Activated CD8-positive, alpha-beta memory T cell treated with anti-CD3 and anti-CD28 coated beads, Interleukin-2, amount 50 U/mL, for 4 hours (primary cell): ENCODE measurements around the gene CAMK1D.
"Not testable (repeated sequence)": the region's sequence is repeated elsewhere in the genome, so short reads cannot be mapped to it uniquely, and the experiment has no call there.

Experiments
- DNase-seq: peaks from one replicate; pipeline ENCODE4 v3.0.0-alpha.2; 2020

The CAMK1D gene

GRCh38 chr10:12340937-12341336 lies 8.4 kb upstream of the CAMK1D start:
- no peak for DNase-seq

DNA sequence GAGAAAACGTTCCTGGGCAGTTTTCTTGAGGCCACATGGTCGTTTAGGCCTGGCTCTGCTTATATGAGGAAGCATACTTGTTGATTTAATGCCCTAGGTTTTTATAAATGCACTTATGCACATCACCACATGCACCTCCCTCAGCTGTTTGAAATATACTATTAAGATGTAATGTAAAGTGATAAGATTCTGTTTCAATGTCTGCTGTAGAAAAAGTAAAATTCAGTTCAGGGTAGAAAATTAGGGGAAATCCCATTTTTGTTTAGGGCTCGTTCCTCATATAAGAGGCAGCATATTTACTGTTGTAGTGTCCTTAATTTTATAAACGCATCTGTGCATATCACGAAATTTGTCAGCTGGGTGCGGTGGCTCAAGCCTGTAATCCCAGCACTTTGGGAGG lies 7.8 kb upstream of the CAMK1D start:
- DNase-seq: no peak

DNA sequence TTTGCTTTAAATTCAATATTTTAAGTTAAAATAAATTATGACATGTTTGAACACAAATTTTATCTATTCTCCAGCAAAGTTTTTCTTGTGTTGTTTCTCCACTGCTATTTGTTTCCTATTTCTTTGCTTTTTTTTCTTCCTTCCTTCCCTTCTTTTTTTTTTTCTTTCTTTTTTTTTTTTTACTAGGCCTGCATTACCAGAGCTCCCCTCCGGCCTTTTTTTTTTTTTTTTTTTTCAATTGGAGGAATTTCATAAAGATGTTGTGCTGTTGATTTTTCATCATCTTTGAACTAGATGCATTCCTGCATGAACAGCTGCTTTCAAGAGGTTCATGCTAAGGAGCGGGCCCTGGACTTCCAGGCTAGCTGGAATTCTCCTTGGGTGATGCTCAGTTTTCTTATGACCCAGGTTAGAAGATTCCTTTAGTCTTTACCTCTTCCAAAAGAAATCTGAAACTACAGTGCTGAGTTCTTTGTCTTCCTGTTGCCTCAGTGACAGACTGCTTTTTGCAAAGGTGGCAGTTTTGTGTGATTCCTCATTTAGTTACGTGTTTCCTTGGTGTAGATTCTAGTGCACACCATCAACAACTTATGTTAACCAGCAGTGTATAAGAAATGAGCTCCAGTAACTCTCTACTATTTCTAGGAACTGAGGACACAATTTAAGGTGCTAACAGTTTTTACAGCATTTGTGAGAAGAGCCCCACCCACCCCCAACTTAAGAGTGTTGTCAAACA lies 4.8 kb upstream of the CAMK1D start:
- no peak for DNase-seq

- DNase-seq: no peak
Observed at GRCh38 chr10:12346707-12347106, 2.6 kb upstream of the CAMK1D start.

- DNase-seq: no peak
Observed at GRCh38 chr10:12348294-12348869, 965 bp upstream of the CAMK1D start.

GRCh38 chr10:12349629-12350166 lies 351 bp downstream of the CAMK1D start:
- no peak for DNase-seq

- DNase-seq: peak; percentile 47
Observed at GRCh38 chr10:12350167-12350872, 973 bp downstream of the CAMK1D start.

DNA sequence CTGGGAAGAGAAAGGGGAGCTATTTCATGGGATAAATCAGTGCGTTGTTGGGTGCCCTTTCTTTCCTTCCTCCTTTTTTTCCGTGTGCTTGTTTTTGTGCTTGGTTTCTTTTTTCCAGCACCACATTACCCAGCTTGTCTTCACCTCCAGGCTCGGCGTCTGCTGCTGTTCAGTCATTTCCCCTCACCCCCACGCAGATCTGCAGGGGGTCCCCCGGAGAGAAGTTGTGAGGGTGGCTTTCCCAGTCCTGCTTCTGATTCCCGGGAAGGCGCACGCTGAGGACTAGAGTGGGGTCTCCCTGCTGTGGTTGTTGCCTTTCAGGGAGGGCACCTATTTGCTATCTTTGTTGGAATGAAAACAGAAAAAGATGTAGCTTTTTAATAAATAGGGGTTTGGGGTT lies 1.6 kb downstream of the CAMK1D start:
- peak; percentile 19 for DNase-seq

GRCh38 chr10:12351447-12351846 lies 2.1 kb downstream of the CAMK1D start:
- DNase-seq: peak; percentile 18

DNA sequence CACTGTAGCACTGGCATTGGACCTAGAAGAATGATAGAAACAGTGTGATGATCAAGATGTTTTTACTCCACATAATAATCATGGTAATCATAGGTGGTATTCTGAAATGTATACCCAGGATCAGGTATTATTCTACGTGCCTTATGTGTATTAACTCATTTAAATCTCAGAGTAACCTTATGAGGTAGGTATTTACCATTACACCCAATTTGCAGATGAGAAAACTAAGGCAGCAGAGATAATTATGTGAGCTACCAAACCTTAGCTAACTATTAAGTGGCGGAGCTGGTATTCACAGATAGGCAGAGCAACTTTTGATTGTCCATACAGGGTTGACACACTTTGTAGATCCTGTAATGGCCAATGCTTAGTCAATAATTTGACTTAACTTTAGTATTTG lies 2.5 kb downstream of the CAMK1D start:
- DNase-seq: no peak

DNA sequence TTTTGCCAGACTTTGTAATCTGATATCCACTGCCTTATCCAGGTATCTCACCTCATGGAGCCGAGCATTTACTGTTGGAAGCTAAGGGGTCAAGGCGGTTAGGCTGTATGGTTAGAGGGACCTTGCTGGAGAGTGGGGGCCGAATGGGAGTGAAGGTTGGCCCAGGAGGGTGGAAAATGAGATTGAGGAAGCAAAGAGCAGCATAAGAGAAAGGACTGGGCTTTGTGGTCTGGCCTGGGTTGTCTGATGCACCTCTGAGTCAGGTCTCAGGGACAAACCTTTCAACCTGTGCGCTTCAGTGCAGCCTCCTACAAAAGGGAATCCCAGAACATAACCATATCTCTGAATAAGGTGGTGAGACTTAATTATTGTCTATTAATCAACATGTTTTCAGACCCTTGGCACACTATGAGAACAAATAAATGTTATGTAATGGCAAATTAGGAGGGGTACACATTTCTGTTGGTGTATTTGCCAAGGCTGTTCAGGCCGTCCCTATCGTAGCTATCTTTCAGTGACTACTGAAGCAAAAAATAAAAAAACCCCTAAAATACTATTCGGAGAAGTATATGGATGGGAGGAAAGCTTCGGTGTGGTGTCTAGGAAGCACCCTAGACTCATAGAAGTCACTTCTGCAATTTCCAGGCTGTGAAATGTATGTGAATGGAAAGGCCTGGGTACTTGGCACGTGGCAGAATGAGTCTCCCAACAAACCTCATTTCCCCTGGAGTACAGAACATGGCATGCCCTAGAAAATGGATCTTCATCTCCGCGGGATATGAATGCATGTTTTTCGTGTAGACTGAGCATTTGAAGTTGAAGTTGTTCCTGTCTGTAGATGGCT lies 4.3 kb downstream of the CAMK1D start:
- no peak for DNase-seq

- not testable (repeated sequence) for DNase-seq
Observed at GRCh38 chr10:12354696-12355095, 5.3 kb downstream of the CAMK1D start.

GRCh38 chr10:12355384-12355783 lies 6.0 kb downstream of the CAMK1D start:
- DNase-seq: no peak

DNA sequence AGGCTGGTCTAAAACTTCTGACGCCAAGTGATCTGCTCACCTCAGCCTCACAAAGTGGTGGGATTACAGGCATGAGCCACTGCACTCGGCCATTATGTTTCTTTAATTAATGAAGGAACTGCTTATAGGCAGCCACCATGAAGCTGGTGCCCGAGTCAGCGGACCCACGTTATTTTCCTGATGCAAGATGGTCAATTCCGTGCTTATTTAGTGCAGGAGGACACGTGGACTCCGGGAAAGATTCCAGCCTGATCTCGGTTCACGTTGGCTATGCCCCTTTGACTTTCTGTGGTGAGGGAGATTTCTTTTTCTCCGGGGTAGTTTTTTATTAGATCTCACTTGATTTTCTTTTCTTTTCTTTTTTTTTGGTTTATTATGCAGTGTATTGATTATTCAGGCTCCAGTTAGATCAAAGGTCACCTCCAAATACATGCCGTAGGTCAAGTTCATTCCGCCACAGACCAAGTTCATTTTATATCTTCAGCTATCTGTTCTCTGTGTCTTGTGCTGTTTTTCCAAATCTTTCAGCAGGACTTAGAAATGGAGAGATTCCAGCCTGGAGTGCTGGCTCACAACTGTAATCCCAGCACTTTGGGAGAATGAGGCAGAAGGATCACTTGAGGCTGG lies 8.3 kb downstream of the CAMK1D start:
- no peak for DNase-seq

DNA sequence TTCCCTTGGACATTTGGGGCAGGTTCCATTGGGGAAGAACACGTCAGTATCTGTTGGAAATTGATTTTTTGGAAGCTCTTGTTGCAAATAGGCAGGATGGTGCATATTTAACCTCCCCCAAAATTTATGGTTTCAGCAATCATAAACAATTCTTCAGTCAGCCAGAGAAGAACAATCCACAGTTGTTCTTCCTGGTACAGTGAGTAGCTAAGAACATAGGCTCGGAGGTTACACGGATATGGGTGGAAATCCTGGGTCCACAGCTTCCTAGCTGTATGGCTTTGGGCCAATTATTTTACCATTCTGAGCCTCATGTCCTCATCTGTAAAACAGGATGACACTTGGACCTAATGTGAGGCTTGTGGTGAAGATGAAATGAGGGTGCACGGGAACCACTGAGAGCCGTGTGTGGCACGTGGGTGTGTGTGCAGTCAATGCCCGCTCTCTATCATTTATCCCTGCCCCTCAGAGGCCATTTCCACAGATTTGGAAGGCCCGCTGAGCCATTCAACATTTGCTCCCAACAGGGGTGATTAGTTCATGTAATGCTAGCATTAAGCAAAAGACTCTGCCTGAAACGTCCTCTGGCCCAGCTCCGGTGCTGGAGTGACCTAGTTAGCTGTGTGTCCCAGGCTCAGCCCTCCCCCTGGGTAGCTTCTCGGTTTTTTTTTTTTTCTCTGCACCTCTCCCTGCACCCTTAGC lies 9.7 kb downstream of the CAMK1D start:
- no peak for DNase-seq

GRCh38 chr10:12360461-12360860 lies 11.1 kb downstream of the CAMK1D start:
- DNase-seq: no peak

DNA sequence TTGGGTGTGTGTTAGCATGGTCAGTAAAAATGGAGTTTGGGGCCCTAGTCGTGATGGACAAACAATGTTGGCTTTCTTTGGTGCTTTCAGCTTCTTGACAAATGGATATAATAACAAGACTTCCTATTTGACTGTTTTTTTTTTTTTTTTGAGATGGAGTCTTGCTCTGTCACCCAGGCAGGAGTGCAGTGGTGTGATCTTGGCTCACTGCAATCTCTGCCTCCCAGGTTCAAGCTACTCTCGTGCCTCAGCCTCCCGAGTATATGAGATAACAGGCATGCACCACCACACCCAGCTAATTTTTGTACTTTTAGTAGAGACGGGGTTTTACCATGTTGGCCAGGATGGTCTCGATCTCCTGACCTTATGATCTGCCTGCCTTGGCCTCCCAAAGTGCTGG lies 11.8 kb downstream of the CAMK1D start:
- not testable (repeated sequence) for DNase-seq

DNA sequence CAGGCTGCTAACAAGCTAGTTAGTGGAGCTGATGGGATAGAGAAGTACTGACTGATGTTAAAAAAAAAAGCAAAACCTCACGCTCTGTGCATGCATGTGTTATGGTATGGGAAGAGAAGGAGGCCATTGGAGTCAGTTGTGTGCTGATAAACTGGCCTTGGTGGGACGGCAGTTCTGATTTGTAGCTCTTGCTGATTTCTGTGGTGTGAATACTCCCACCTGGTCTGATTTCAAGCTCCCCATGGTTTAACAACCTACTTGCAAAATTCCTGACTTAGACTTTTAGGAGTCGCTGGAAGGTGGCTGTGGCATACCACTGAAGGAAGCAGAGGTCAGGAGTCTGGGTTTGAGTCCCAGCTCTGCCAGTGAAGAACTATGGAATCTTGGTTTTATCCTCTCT lies 15.2 kb downstream of the CAMK1D start:
- no peak for DNase-seq

DNA sequence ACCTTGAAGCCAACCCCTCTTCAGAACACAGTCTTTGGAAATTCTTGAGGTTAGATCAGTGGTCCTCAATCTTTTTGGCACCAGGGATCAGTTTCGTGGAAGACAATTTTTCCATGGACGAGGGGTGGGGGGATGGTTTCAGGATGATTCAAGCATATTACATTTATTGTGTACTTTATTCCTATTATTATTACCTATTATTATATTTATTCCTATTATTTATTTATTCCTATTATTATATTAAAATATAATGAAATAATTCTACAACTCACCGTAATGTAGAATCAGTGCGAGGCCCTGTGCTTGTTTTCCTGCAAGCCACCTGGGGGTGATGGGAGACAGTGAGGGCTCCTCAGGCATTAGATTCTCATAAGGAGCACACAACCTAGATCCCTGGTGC lies 17.9 kb downstream of the CAMK1D start:
- no peak for DNase-seq

GRCh38 chr10:12369982-12370381 lies 20.6 kb downstream of the CAMK1D start:
- no peak for DNase-seq

GRCh38 chr10:12372846-12373245 lies 23.5 kb downstream of the CAMK1D start:
- no peak for DNase-seq

GRCh38 chr10:12375076-12375504 lies 25.7 kb downstream of the CAMK1D start:
- no peak for DNase-seq
